GM19467 (cell line): Measurements from ENCODE around the gene VAPA.

Experiments used
- ATAC-seq: cut with Tn5 transposase; IDR thresholded peaks from one replicate; pipeline ENCODE4 v1.9.1; 2021; ENCODE audit warnings: mild to moderate bottlenecking, moderate library complexity; ENCODE audit not compliant: unreplicated experiment

The VAPA gene

GRCh38 chr18:9968081-9968848, 54.4 kb downstream of the VAPA start:
- no peak for ATAC-seq

- ATAC-seq: no peak
Observed at GRCh38 chr18:9969247-9969646, 55.4 kb downstream of the VAPA start.

GRCh38 chr18:9971313-9971920, 57.6 kb downstream of the VAPA start:
- no peak for ATAC-seq

- ATAC-seq: no peak
Observed at GRCh38 chr18:9973470-9973869, 59.7 kb downstream of the VAPA start.

- ATAC-seq: no peak
Observed at GRCh38 chr18:9974279-9974915, 60.6 kb downstream of the VAPA start.

- no peak for ATAC-seq
Observed at GRCh38 chr18:9975658-9976057, 61.8 kb downstream of the VAPA start.

GRCh38 chr18:9982711-9983110, 68.9 kb downstream of the VAPA start:
- no peak for ATAC-seq

GRCh38 chr18:9984080-9984479, 70.3 kb downstream of the VAPA start:
- ATAC-seq: no peak

- no peak for ATAC-seq
Observed at GRCh38 chr18:9985641-9986040, 71.8 kb downstream of the VAPA start.

- ATAC-seq: no peak
Observed at GRCh38 chr18:9986156-9986930, 72.5 kb downstream of the VAPA start.

- no peak for ATAC-seq
Observed at GRCh38 chr18:9987345-9987744, 73.5 kb downstream of the VAPA start.

- no peak for ATAC-seq
Observed at GRCh38 chr18:9987931-9988330, 74.1 kb downstream of the VAPA start.

GRCh38 chr18:9988665-9989064, 74.8 kb downstream of the VAPA start:
- ATAC-seq: no peak

- ATAC-seq: no peak
Observed at GRCh38 chr18:9989481-9989880, 75.7 kb downstream of the VAPA start.

- ATAC-seq: no peak
Observed at GRCh38 chr18:9991011-9992000, 77.5 kb downstream of the VAPA start.

- ATAC-seq: no peak
Observed at GRCh38 chr18:9992300-9992972, 78.6 kb downstream of the VAPA start.

- ATAC-seq: no peak
Observed at GRCh38 chr18:9992973-9993520, 79.2 kb downstream of the VAPA start.

GRCh38 chr18:9993521-9994025, 79.8 kb downstream of the VAPA start:
- ATAC-seq: no peak

GRCh38 chr18:9994026-9994570, 80.3 kb downstream of the VAPA start:
- ATAC-seq: no peak
